ENCODE data around the gene VPS51. TPM values are rescaled to one million over a fixed set of nuclear protein-coding genes. Genes with fewer than 3 reads are reported as not detected.

The VPS51 gene
- total and polyA plus RNA-seq, 2 of the 13 experiments (the other 11 are each of a cell fraction or from before 2014, with no cell fraction given) = 76.3 to 90.6 TPM

DNA sequence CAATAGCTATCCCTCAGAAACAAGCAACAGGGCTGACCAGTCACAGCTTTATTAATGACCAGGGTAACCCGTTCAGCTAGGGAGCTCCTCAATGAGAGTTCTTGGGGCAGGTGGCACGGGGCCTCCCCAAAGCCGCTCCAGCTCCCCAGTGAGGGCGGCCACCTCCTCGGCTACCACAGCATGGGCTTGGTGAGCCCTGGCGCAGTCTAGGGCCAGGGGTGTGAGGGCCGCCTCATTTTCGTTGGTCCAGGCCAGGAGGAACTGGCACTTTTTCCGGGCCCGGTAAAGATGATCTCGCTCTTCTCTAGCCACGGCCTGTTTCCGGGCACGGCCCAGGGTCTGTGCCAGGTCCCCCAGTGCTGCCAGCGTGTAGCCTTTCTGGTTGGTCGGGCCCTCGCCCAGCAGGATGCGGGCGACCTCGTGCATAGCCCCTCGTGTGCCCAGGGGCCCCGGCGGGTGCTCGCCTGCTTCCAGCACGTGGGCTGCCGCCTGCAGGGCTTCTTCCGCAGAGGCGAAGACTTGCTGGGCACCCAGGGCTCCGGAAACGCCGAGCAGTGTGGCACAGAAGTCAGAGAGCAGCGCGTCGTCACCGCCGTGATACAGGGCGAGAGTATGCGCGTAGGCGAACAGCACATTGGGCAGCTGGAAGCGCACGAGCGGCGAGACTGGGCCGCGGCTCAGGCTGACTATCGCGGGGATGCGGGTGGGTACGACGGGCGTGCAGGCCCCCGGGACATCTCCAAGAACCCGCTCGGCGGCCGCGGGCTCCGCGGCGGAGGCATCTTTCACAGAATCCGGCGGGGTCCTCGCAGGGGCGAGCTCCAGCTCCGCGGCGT, 20.6 kb downstream of the VPS51 start (continued):
- TF ChIP-seq, protein P1, sequence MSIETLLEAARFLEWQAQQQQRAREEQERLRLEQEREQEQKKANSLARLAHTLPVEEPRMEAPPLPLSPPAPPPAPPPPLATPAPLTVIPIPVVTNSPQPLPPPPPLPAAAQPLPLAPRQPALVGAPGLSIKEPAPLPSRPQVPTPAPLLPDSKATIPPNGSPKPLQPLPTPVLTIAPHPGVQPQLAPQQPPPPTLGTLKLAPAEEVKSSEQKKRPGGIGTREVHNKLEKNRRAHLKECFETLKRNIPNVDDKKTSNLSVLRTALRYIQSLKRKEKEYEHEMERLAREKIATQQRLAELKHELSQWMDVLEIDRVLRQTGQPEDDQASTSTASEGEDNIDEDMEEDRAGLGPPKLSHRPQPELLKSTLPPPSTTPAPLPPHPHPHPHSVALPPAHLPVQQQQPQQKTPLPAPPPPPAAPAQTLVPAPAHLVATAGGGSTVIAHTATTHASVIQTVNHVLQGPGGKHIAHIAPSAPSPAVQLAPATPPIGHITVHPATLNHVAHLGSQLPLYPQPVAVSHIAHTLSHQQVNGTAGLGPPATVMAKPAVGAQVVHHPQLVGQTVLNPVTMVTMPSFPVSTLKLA (IDR thresholded peaks at IDR 0.05) = no peak
- TF ChIP-seq ZNF746 (CRISPR knock-in tag; IDR thresholded peaks at IDR 0.05) (no peak), ZNF430 (CRISPR knock-in tag; IDR thresholded peaks at IDR 0.05) (no peak), ADNP (CRISPR knock-in tag; IDR thresholded peaks at IDR 0.05) (no peak), MYC (CRISPR knock-in tag; IDR thresholded peaks at IDR 0.05; ENCODE audit: borderline replicate concordance) (no peak), TAF15 (IDR thresholded peaks at IDR 0.05; ENCODE audit: low read depth, low read length, poor library complexity, severe bottlenecking) (no peak), ZFY (CRISPR knock-in tag; IDR thresholded peaks at IDR 0.05) (no peak), SP140L (CRISPR knock-in tag; IDR thresholded peaks at IDR 0.05; ENCODE audit: borderline replicate concordance) (no peak), ZNF781 (CRISPR knock-in tag; IDR thresholded peaks at IDR 0.05; ENCODE audit: borderline replicate concordance, not compliant biosample characterization) (no peak), RNF2 (conservative IDR thresholded peaks at IDR 0.05; ENCODE audit: low read depth) (0 out of 2 replicates have a peak, but pooled peaks have one; percentile 14), NFE2L1 (CRISPR knock-in tag; IDR thresholded peaks at IDR 0.05; ENCODE audit: borderline replicate concordance) (no peak), ZBTB21 (CRISPR knock-in tag; IDR thresholded peaks at IDR 0.05) (no peak), SRF (IDR thresholded peaks at IDR 0.05; ENCODE audit: low read depth, low read length) (no peak)
- TF ChIP-seq, protein P2, sequence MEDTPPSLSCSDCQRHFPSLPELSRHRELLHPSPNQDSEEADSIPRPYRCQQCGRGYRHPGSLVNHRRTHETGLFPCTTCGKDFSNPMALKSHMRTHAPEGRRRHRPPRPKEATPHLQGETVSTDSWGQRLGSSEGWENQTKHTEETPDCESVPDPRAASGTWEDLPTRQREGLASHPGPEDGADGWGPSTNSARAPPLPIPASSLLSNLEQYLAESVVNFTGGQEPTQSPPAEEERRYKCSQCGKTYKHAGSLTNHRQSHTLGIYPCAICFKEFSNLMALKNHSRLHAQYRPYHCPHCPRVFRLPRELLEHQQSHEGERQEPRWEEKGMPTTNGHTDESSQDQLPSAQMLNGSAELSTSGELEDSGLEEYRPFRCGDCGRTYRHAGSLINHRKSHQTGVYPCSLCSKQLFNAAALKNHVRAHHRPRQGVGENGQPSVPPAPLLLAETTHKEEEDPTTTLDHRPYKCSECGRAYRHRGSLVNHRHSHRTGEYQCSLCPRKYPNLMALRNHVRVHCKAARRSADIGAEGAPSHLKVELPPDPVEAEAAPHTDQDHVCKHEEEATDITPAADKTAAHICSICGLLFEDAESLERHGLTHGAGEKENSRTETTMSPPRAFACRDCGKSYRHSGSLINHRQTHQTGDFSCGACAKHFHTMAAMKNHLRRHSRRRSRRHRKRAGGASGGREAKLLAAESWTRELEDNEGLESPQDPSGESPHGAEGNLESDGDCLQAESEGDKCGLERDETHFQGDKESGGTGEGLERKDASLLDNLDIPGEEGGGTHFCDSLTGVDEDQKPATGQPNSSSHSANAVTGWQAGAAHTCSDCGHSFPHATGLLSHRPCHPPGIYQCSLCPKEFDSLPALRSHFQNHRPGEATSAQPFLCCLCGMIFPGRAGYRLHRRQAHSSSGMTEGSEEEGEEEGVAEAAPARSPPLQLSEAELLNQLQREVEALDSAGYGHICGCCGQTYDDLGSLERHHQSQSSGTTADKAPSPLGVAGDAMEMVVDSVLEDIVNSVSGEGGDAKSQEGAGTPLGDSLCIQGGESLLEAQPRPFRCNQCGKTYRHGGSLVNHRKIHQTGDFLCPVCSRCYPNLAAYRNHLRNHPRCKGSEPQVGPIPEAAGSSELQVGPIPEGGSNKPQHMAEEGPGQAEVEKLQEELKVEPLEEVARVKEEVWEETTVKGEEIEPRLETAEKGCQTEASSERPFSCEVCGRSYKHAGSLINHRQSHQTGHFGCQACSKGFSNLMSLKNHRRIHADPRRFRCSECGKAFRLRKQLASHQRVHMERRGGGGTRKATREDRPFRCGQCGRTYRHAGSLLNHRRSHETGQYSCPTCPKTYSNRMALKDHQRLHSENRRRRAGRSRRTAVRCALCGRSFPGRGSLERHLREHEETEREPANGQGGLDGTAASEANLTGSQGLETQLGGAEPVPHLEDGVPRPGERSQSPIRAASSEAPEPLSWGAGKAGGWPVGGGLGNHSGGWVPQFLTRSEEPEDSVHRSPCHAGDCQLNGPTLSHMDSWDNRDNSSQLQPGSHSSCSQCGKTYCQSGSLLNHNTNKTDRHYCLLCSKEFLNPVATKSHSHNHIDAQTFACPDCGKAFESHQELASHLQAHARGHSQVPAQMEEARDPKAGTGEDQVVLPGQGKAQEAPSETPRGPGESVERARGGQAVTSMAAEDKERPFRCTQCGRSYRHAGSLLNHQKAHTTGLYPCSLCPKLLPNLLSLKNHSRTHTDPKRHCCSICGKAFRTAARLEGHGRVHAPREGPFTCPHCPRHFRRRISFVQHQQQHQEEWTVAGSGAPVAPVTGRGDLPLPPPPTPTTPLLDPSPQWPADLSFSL (CRISPR knock-in tag; IDR thresholded peaks at IDR 0.05) = 0 out of 2 replicates have a peak, but pooled peaks have one; percentile 43
- TF ChIP-seq, protein P3, sequence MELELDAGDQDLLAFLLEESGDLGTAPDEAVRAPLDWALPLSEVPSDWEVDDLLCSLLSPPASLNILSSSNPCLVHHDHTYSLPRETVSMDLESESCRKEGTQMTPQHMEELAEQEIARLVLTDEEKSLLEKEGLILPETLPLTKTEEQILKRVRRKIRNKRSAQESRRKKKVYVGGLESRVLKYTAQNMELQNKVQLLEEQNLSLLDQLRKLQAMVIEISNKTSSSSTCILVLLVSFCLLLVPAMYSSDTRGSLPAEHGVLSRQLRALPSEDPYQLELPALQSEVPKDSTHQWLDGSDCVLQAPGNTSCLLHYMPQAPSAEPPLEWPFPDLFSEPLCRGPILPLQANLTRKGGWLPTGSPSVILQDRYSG (CRISPR knock-in tag; IDR thresholded peaks at IDR 0.05) = no peak
- TF ChIP-seq, protein P4, sequence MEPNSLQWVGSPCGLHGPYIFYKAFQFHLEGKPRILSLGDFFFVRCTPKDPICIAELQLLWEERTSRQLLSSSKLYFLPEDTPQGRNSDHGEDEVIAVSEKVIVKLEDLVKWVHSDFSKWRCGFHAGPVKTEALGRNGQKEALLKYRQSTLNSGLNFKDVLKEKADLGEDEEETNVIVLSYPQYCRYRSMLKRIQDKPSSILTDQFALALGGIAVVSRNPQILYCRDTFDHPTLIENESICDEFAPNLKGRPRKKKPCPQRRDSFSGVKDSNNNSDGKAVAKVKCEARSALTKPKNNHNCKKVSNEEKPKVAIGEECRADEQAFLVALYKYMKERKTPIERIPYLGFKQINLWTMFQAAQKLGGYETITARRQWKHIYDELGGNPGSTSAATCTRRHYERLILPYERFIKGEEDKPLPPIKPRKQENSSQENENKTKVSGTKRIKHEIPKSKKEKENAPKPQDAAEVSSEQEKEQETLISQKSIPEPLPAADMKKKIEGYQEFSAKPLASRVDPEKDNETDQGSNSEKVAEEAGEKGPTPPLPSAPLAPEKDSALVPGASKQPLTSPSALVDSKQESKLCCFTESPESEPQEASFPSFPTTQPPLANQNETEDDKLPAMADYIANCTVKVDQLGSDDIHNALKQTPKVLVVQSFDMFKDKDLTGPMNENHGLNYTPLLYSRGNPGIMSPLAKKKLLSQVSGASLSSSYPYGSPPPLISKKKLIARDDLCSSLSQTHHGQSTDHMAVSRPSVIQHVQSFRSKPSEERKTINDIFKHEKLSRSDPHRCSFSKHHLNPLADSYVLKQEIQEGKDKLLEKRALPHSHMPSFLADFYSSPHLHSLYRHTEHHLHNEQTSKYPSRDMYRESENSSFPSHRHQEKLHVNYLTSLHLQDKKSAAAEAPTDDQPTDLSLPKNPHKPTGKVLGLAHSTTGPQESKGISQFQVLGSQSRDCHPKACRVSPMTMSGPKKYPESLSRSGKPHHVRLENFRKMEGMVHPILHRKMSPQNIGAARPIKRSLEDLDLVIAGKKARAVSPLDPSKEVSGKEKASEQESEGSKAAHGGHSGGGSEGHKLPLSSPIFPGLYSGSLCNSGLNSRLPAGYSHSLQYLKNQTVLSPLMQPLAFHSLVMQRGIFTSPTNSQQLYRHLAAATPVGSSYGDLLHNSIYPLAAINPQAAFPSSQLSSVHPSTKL (CRISPR knock-in tag; IDR thresholded peaks at IDR 0.05) = no peak
